NCI-H748 (cell line): ENCODE results near the gene EFNA1.

ENCODE experiments used
- DNase-seq: peaks from one replicate; lab custom pipeline; 2025; ENCODE audit not compliant: unreplicated experiment; lab: John Stamatoyannopoulos, UW

EFNA1 gene

GRCh38 chr1:155123801-155124200 lies 3.9 kb upstream of the EFNA1 start:
- no peak for DNase-seq

DNA sequence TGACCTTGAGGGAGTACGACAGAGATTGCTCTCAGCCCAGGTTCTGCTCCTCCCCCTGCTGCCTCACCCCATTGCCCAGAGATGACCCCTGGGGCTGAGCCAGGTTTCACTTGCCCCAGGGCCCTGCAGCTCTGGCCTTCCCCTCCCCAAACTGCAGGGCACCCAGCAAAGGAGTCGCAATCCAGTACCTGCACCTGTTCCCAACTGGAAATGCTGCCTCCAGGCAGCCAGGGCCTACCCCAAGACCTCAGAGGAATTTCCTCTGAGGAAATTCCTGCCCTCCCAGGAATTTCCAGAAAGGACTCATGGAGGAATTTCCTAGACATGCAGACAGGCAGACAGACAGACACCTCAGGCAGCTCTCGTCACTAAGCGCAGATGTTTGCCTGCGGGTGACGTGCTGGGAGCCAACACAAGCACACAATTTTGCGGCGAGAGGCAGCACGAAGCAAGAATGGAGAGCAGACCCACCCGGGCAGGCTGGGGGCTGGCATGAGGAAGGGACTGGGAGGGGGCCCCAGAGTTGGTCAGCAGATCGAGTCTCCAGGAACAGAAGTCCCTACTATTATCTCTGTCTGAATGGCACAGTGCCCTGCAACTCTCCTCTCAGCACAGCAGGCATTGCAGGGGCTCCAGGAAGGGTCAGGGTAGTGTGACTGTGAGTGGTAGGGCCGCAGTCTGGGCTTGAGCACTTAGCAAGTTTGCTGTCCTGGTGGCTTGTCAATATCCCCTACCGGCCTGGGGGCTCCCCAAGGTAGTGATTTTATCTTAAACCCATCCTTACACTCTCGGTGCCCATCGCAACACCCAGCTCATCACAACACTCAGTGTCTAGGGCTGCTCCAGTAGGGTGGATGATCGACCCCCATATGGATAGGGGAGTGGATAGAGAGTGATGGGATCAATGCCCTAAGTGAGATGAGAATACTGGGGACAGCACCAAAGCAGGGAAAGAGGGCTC lies 2.9 kb upstream of the EFNA1 start:
- no peak for DNase-seq

GRCh38 chr1:155125511-155125945 lies 2.1 kb upstream of the EFNA1 start:
- no peak for DNase-seq

DNA sequence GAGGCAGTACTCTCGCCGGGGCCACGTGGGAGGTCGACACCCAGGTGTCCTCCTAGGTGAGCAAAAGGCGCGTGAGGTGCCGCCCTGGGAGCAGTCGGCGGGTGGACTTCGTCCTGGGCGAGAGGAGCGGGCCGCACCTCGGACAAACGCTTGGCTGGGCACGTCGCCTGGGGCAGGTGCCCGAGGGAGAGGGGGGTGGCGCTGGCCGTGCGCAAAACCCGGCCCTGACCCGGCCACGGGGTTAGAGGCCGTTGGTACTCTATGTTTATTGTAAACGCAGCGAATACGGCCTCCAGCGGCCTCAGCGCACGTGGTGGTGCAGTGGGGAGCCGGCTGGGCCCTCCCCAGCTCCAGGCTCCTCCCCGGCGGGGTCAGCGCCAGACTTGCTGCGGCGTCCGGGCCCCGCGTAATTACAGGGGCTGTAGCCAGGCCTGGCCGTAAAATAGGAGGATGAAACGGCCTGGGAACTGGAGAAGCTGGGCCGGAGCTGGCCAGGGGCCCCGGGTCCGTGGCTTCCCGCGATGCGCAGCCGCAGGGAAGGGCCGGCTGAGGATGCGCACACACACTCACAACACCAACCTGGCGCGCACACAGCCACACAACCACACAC lies 1.6 kb upstream of the EFNA1 start:
- DNase-seq = peak; percentile 64

- peak; percentile 70 for DNase-seq
Observed at GRCh38 chr1:155126556-155127104, 1.0 kb upstream of the EFNA1 start.

- DNase-seq = no peak
Observed at GRCh38 chr1:155127967-155128754, 485 bp downstream of the EFNA1 start.

GRCh38 chr1:155128755-155129473 lies 1.2 kb downstream of the EFNA1 start:
- DNase-seq = no peak

- no peak for DNase-seq
Observed at GRCh38 chr1:155130272-155131006, 2.8 kb downstream of the EFNA1 start.

- DNase-seq = no peak
Observed at GRCh38 chr1:155131285-155131684, 3.6 kb downstream of the EFNA1 start.

DNA sequence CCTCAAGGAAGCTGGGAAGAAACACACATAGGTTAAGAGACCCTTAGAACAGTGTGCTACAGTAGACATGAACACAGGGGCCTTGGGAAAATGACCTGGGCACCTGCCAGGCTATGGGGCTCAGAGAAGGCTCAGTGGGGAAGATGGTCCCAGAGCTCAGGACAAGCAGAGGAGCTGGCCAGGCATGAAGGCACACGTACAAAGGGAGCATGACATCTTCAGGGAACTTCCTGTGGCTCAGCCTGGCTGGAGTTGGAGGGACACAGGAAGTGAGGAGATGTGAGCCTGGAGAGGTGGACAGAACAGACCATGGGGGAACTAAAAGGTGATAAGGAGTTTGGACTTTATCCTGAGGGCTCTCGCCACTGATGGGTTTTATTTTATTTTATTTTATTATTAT lies 4.2 kb downstream of the EFNA1 start:
- no peak for DNase-seq

GRCh38 chr1:155133799-155134281 lies 6.2 kb downstream of the EFNA1 start:
- no peak for DNase-seq

- no peak for DNase-seq
Observed at GRCh38 chr1:155134322-155134721, 6.6 kb downstream of the EFNA1 start.

DNA sequence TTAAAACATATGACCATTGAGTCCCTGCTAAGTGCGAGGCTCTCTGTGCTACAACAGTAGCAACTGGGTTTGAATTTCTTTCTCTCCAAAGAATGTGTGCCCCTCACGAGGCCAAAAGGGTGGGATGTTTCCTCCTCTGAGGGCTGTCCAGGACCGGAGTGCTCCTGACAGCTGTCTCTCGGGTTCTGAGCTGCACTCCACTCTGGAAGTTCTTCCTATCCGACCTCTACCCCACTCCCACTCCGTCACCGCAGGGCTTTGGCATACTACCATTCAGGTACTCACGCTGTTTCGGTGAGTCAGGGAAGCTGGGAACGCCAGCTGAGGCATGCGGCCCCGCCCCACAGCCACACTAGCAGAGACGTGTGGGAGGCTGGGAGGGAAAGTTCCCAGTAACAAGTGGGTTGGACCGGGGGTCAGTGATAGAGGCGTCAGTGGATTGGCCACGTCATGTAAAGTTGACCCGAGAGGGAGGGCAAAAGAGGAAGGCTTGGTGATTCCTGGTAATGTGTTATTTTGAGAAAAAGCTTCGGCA lies 7.3 kb downstream of the EFNA1 start:
- peak; percentile 81 for DNase-seq

- DNase-seq = peak; percentile 97
Observed at GRCh38 chr1:155135415-155136028, 7.8 kb downstream of the EFNA1 start, which contains the start of gene SLC50A1. Gene SLC50A1 (plus strand): TSS chr1:155135852. CDS start chr1:155135912, 60 bp downstream.

DNA sequence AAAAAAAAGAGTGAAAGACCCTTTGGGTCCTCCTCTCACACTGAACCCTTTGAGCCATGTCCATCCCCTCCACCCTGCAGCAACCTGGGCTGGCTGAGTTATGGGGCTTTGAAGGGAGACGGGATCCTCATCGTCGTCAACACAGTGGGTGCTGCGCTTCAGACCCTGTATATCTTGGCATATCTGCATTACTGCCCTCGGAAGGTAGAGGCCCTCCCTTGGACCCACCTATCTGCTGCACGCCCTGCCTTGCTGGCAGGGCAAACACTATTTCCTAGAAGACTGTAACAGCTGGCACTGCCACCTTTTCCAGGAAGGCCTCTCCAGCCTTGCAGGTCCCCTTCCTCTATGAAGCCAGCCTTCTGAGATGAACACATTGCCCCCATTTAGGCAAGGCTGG lies 9.1 kb downstream of the EFNA1 start:
- DNase-seq = peak; percentile 28

GRCh38 chr1:155137154-155137949 lies 9.7 kb downstream of the EFNA1 start:
- no peak for DNase-seq

DNA sequence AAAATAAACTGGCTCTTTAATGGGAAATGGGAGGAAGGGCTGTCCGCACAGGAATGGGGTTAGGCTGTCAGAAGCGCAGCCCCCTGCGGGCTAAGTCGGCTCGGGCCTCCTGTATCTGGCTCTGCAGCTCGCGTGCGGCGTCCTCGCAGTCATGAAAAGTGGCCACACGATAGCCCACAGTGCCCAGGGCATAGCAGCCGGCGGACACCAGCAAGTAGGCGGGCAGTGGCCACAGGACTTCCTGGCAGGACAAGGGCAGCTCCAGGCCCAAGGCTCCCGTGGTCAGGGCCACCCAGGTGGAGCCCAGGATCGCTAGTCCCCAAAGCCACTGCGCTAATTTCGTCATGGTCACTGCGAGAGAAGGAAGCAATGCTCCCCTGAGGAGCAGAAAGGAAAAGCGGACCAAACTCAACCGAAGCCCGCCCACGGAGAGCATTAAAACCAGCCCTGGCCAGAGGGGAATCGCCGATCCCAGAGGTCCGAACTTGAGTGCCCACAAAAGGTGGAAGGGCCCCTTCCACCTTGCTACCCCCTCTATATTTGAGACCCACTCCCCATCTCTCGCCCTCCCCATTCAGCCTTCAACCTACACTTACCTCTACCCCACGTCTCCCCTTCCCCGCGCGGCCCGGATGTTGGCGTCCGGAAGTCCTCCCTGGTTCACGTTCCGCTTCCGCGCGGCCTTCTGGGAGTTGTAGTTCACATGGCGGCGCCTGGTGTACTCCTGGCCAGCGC lies 12.4 kb downstream of the EFNA1 start, which contains the start of gene DPM3:
Gene DPM3 (minus strand): TSS at position 637 of the 735 bp plus-strand sequence. CDS start 291 bp downstream, at position 346.
- peak; percentile 88 for DNase-seq
